ENCODE data around the gene METRN.

METRN gene

DNA sequence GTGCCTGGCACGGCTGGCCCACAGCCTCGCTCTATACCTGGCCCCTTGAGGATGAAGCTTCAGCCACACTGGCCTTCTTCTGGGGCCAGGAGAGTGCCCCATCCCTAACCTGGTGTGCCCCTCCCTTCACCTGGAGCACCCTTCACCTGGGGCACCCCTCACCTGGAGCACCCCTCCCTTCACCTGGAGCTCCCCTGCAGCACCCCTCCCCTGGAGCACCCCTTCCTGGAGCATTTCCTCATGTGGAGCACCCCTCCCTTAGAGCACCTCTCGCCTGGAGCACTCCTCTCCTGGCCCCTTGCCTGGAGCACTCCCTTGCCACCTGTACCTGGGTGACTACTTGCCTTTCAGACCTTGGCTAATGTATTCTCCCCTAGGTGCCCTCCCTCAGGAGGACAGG is 6.9 kb upstream of the METRN start:
- DNase-seq (ENCODE audit: low read depth): no peak
- no peak for TF ChIP-seq CTCF (IDR thresholded peaks at IDR 0.05; ENCODE audit: insufficient read depth, low read depth, low read length, missing control alignments)
- no peak overlapping the region for H3K4me3 ChIP-seq (ENCODE audit: low read depth, low read length)

- no peak for TF ChIP-seq CTCF (IDR thresholded peaks at IDR 0.05; ENCODE audit: insufficient read depth, low read depth, low read length, missing control alignments)
- no peak for DNase-seq (ENCODE audit: low read depth)
Observed at GRCh38 chr16:708959-709358, 6.0 kb upstream of the METRN start.

GRCh38 chr16:709566-710499 is 5.1 kb upstream of the METRN start:
- no peak for TF ChIP-seq CTCF (IDR thresholded peaks at IDR 0.05; ENCODE audit: insufficient read depth, low read depth, low read length, missing control alignments)
- no peak for DNase-seq (ENCODE audit: low read depth)
- H3K4me3 ChIP-seq (ENCODE audit: low read depth, low read length): no peak overlapping the region

More at GRCh38 chr16:708959-709358, 6.0 kb upstream of the METRN start:
- H3K4me3 ChIP-seq (ENCODE audit: low read depth, low read length): no peak overlapping the region

DNA sequence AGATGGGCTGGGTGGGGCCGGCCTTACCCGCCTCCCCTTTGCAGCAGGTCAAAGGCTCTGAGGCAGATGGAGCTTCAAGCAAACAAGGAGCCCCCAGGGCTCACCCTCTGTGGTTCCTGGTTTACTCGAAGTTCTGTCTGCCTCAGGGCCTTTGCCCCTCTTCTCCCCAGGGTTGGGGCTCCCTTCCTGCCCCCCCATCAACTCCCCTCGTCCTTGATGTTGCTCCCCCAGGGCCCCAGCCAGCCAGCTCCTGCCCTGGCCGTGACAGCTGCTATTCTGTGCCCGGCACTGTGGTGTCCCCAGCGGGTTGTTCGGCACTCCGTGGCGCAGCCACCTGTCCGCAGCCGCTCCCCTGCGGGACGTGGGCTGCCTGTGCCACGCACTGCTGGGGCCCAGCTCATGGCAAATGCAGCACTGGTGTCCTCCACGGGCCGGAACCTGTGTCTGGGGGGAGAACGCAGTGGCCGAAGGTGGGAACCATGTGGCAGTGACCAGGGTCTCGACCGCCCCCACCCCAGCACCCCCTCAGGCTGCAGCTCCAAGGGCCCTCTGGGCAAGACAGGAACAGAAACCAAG is 4.3 kb upstream of the METRN start:
- no peak for DNase-seq (ENCODE audit: low read depth)
- H3K4me3 ChIP-seq (ENCODE audit: low read depth, low read length): no peak overlapping the region
- no peak for TF ChIP-seq CTCF (IDR thresholded peaks at IDR 0.05; ENCODE audit: insufficient read depth, low read depth, low read length, missing control alignments)

GRCh38 chr16:711084-711483 is 3.8 kb upstream of the METRN start:
- DNase-seq (ENCODE audit: low read depth): no peak
- H3K4me3 ChIP-seq (ENCODE audit: low read depth, low read length): no peak overlapping the region
- no peak for TF ChIP-seq CTCF (IDR thresholded peaks at IDR 0.05; ENCODE audit: insufficient read depth, low read depth, low read length, missing control alignments)

GRCh38 chr16:711548-712320 is 3.2 kb upstream of the METRN start:
- no peak overlapping the region for H3K4me3 ChIP-seq (ENCODE audit: low read depth, low read length)
- TF ChIP-seq CTCF (IDR thresholded peaks at IDR 0.05; ENCODE audit: insufficient read depth, low read depth, low read length, missing control alignments): peak; percentile 91
- peak; percentile 82 for DNase-seq (ENCODE audit: low read depth)

Data from GM12865 (cell line).